D721Med (cell line): ENCODE data around the gene PROM1.

Experiments
- DNase-seq: peaks from one replicate; pipeline ENCODE4 v3.0.0; 2011; ENCODE audit warnings: low spot score; ENCODE audit not compliant: insufficient read length
- FAIRE-seq: peaks from 2 replicates; lab custom pipeline; 2011; peaks lifted over from hg19 to GRCh38; lab: Jason Lieb, UNC
- TF ChIP-seq, protein P1 (sequence below): IDR thresholded peaks from 2 replicates; pipeline ENCODE4 v1.5.1; 2012; ENCODE audit warnings: mild to moderate bottlenecking, control low read depth; ENCODE audit not compliant: insufficient read depth; ENCODE audit errors: missing control alignments

The PROM1 gene

DNA sequence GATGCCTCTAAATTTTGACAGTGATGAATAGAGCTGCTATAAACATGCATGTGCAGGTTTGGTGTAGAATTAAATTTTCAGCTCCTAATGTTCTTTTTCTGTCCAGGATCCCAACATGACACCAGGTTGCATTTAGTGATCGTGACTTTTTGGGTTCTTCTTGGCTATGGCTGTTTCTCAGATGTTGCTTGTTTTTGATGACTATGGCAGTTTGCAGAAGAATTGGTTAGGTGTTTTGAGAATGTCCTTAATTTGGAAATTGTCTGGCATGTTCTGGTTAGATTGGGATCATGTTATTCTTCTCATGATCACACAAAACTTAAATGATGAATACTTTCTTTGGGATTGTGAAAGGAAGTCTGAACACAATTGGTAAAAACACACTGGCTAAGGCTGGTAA, 141.5 kb downstream of the PROM1 start:
- DNase-seq (no peak), FAIRE-seq (no peak)
- TF ChIP-seq, protein P1, sequence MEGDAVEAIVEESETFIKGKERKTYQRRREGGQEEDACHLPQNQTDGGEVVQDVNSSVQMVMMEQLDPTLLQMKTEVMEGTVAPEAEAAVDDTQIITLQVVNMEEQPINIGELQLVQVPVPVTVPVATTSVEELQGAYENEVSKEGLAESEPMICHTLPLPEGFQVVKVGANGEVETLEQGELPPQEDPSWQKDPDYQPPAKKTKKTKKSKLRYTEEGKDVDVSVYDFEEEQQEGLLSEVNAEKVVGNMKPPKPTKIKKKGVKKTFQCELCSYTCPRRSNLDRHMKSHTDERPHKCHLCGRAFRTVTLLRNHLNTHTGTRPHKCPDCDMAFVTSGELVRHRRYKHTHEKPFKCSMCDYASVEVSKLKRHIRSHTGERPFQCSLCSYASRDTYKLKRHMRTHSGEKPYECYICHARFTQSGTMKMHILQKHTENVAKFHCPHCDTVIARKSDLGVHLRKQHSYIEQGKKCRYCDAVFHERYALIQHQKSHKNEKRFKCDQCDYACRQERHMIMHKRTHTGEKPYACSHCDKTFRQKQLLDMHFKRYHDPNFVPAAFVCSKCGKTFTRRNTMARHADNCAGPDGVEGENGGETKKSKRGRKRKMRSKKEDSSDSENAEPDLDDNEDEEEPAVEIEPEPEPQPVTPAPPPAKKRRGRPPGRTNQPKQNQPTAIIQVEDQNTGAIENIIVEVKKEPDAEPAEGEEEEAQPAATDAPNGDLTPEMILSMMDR, result no peak

- no peak for FAIRE-seq
- DNase-seq, result no peak
- TF ChIP-seq, protein P1, result no peak
Observed at GRCh38 chr4:15938640-15939039, 145.2 kb downstream of the PROM1 start, which contains the start of gene FGFBP1. TSS of gene FGFBP1 (minus strand) at chr4:15938740. CDS start at chr4:15936632, 2,108 bp downstream.

GRCh38 chr4:15938182-15938581, 145.6 kb downstream of the PROM1 start:
- no peak for FAIRE-seq
- DNase-seq, result no peak
- TF ChIP-seq, protein P1, result no peak

DNA sequence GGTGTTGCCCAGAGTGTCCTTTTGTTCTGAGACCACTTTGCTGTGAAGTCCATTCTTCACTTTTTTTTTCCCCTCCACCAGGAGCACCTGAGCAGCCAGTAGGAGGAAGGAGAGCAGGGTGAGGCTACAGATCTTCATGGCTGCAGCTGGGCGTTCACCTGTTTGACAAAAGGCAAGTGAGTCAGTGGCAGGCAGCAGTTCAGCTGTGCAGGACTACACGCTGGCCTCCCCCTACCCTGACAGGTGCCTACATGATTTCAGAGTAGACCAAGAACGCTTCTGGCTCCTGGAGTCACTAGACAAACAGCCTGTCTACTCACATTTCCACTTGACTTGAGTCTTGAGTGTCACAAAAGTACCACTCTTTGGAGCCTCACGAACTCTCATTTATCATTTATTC, 147.3 kb downstream of the PROM1 start:
- TF ChIP-seq, protein P1, result no peak
- DNase-seq (no peak), FAIRE-seq (no peak)

- DNase-seq (no peak), FAIRE-seq (no peak)
- TF ChIP-seq, protein P1, result no peak
Observed at GRCh38 chr4:15935504-15936402, 148.1 kb downstream of the PROM1 start.

- TF ChIP-seq, protein P1, result no peak
- FAIRE-seq, result no peak
Observed at GRCh38 chr4:15934259-15934658, 149.6 kb downstream of the PROM1 start.

More at GRCh38 chr4:15934259-15934658, 149.6 kb downstream of the PROM1 start:
- no peak for DNase-seq
